Measurements from ENCODE around the gene YY1. TPM values are rescaled to one million over a fixed set of nuclear protein-coding genes. Genes with fewer than 3 reads are reported as not detected.

The YY1 gene
- total and polyA plus RNA-seq, 2 of the 8 experiments (the other 6 are each of a cell fraction or from before 2014, with no cell fraction given), result 26.4 to 106 TPM

- no peak for TF ChIP-seq YY1 (IDR thresholded peaks at IDR 0.05; ENCODE audit: low read depth, low read length)
Observed at GRCh38 chr14:100274250-100274649, 35.3 kb downstream of the YY1 start (continued).
